Fibroblast of lung (primary cell): ENCODE measurements around the gene CCDC74B.
"Not testable (repeated sequence)": the region's sequence is repeated elsewhere in the genome, so short reads cannot be mapped to it uniquely, and the experiment has no call there.

Source experiments
- EZH2 ChIP-seq: IDR thresholded peaks from 2 replicates; pipeline ENCODE4 v1.5.1; 2012; ENCODE audit warnings: low read length, control low read depth, mild to moderate bottlenecking; ENCODE audit errors: missing control alignments
- TF ChIP-seq, protein P1 (sequence below), 2 donors: IDR thresholded peaks in 1 of 2; conservative IDR thresholded peaks in 1 of 2; 1 replicate in 1 of 2; 2 replicates in 1 of 2; pipeline ENCODE4 v1.5.1; 2011 to 2012; ENCODE audit warnings: low read length in 2 of 2, control low read depth in 1 of 2, inconsistent platforms in 1 of 2, low read depth in 1 of 2, mild to moderate bottlenecking in 1 of 2

DNA sequence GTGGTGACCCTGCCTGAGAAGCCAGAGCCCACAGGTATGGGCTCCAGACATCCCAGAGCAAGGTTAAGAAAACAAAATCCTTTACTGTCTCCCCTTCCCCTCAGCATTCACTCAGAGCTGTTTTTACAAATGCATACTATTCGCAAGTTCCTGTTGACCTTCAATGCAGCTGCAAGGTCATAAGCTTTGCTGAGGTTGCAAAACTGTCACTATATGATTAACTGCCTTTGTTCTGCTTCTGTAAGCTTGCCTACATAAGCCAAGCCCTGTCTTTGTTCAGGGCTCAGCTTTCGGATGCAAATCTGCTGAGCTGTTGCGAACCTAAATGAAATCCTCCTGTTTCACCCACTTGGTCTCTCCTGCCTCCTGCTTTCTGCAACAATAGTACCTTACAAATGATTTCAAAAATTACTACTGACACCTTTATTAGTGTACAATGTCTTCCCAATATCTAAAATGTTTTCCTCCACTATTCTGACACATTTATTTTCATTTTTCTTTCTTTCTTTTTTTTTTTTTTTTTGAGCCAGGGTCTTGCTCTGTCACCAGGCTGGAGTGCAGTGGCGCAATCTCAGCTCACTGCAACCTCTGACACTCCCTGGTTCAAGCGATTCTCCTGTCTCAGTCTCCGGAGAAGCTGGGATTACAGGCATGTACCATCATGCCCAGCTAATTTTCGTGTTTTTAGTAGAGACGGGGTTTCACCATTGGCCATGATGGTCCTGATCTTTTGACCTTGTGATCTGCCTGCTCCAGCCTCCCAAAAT, 42.1 kb downstream of the CCDC74B start:
- TF ChIP-seq, protein P1, sequence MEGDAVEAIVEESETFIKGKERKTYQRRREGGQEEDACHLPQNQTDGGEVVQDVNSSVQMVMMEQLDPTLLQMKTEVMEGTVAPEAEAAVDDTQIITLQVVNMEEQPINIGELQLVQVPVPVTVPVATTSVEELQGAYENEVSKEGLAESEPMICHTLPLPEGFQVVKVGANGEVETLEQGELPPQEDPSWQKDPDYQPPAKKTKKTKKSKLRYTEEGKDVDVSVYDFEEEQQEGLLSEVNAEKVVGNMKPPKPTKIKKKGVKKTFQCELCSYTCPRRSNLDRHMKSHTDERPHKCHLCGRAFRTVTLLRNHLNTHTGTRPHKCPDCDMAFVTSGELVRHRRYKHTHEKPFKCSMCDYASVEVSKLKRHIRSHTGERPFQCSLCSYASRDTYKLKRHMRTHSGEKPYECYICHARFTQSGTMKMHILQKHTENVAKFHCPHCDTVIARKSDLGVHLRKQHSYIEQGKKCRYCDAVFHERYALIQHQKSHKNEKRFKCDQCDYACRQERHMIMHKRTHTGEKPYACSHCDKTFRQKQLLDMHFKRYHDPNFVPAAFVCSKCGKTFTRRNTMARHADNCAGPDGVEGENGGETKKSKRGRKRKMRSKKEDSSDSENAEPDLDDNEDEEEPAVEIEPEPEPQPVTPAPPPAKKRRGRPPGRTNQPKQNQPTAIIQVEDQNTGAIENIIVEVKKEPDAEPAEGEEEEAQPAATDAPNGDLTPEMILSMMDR (conservative IDR thresholded peaks at IDR 0.05 in 1 of 2, IDR thresholded peaks at IDR 0.05 in 1 of 2; ENCODE audit: low read depth in 1 of 2, low read length in 2 of 2) = not testable (repeated sequence)
- TF ChIP-seq EZH2 = not testable (repeated sequence)
